IMR-90 (cell line): ENCODE results near the gene TBC1D22A. TPM values are rescaled to one million over a fixed set of nuclear protein-coding genes. Genes with fewer than 3 reads are reported as not detected.

Source experiments
- ATAC-seq: fragments of 200-7000 bp; cut with Tn5 transposase; 2 replicates; pipeline ENCODE4 v1.9.1; 2020; ENCODE audit warnings: low read depth, mild to moderate bottlenecking, moderate library complexity
- BruUV-seq: library from RNA; stranded (reverse); fragments of 400-500 nt; replicated peaks from 2 replicates; lab custom pipeline; 2021; lab: Mats Ljungman, UMichigan
- CTCF ChIA-PET: fragments of 300-600 bp; formaldehyde crosslinking; extraction: SDS; loops from one replicate; lab custom pipeline; 2021; ENCODE audit warnings: antibody characterized with exemption; lab: Yijun Ruan, JAX
- POLR2A ChIA-PET: fragments of 300-600 bp; sonication (Branson Sonifier 250); formaldehyde crosslinking; loops from one replicate; lab custom pipeline; 2022; ENCODE audit warnings: antibody characterized with exemption; ENCODE audit not compliant: unreplicated experiment; lab: Charles Lee
- DNase-seq: peaks from one replicate; pipeline ENCODE4 v3.0.0; 2013
- H2AFZ ChIP-seq: replicated peaks from 2 replicates; pipeline ENCODE3; 2013; ENCODE audit warnings: low read length, mild to moderate bottlenecking; ENCODE audit not compliant: poor library complexity
- H2AK5ac ChIP-seq: 2 replicates; pipeline ENCODE4 v1.6.1; 2013; ENCODE audit warnings: low read depth, low read length, inconsistent platforms
- H2AK9ac ChIP-seq: replicated peaks from 2 replicates; pipeline ENCODE3; 2013; ENCODE audit warnings: mild to moderate bottlenecking, low read depth, low read length, moderate library complexity; ENCODE audit not compliant: poor library complexity
- H2BK120ac ChIP-seq: 2 replicates; pipeline ENCODE4 v1.6.1; 2013; ENCODE audit warnings: low read depth, low read length, inconsistent platforms
- H2BK15ac ChIP-seq: 3 replicates; pipeline ENCODE4 v1.6.1; 2013; ENCODE audit warnings: low read depth, low read length, inconsistent platforms
- H2BK20ac ChIP-seq: 2 replicates; pipeline ENCODE4 v1.6.1; 2013; ENCODE audit warnings: low read depth, mild to moderate bottlenecking, inconsistent platforms, low read length, moderate library complexity
- H2BK5ac ChIP-seq: 2 replicates; pipeline ENCODE4 v1.6.1; 2013; ENCODE audit warnings: mild to moderate bottlenecking, low read depth, low read length, inconsistent platforms; ENCODE audit not compliant: poor library complexity, severe bottlenecking
- H3K14ac ChIP-seq: replicated peaks from 2 replicates; pipeline ENCODE4 v1.6.1; 2013; ENCODE audit warnings: low read depth, low read length, inconsistent platforms
- H3K18ac ChIP-seq: 2 replicates; pipeline ENCODE4 v1.6.1; 2013; ENCODE audit warnings: low read depth, low read length, control low read depth
- H3K23ac ChIP-seq: 2 replicates; pipeline ENCODE4 v1.6.1; 2013; ENCODE audit warnings: low read depth, low read length, inconsistent platforms
- H3K27ac ChIP-seq: 2 replicates; pipeline ENCODE4 v1.5.1; 2013; ENCODE audit warnings: mild to moderate bottlenecking, control low read depth, low read length; ENCODE audit not compliant: insufficient read depth
- H3K27me3 ChIP-seq: 2 replicates; pipeline ENCODE4 v1.6.1; 2013; ENCODE audit warnings: low read length; ENCODE audit not compliant: control insufficient read depth, insufficient read depth
- H3K36me3 ChIP-seq: 2 replicates; pipeline ENCODE4 v1.6.1; 2013; ENCODE audit warnings: low read length, mixed read lengths; ENCODE audit not compliant: control insufficient read depth, insufficient read depth
- H3K4ac ChIP-seq: 2 replicates; pipeline ENCODE4 v1.6.1; 2013; ENCODE audit warnings: low read depth, low read length, inconsistent platforms
- H3K4me1 ChIP-seq: 2 replicates; pipeline ENCODE4 v1.6.1; 2013; ENCODE audit warnings: low read length, mixed read lengths; ENCODE audit not compliant: control insufficient read depth, insufficient read depth
- H3K4me2 ChIP-seq: 2 replicates; pipeline ENCODE4 v1.6.1; 2013; ENCODE audit warnings: low read depth, mild to moderate bottlenecking, control low read depth, low read length, moderate library complexity
- H3K4me3 ChIP-seq: 2 replicates; pipeline ENCODE4 v1.5.1; 2013; ENCODE audit warnings: low read depth, mild to moderate bottlenecking, control low read depth, low read length, moderate library complexity; ENCODE audit not compliant: insufficient read depth
- H3K56ac ChIP-seq: 2 replicates; pipeline ENCODE4 v1.6.1; 2013; ENCODE audit warnings: low read length, inconsistent platforms; ENCODE audit not compliant: insufficient read depth; ENCODE audit errors: extremely low read depth
- H3K79me1 ChIP-seq, 2 experiments: 2 replicates each; pipeline ENCODE4 v1.6.1; 2013; ENCODE audit warnings: low read length in 2 of 2, inconsistent platforms in 1 of 2, low read depth in 1 of 2
- H3K9ac ChIP-seq: 2 replicates; pipeline ENCODE4 v1.6.1; 2013; ENCODE audit warnings: low read depth, low read length, control low read depth
- H3K9me1 ChIP-seq: 2 replicates; pipeline ENCODE4 v1.6.1; 2013; ENCODE audit warnings: low read length, inconsistent platforms; ENCODE audit not compliant: insufficient read depth
- H3K9me3 ChIP-seq: 2 replicates; pipeline ENCODE4 v1.6.1; 2013; ENCODE audit warnings: low read length; ENCODE audit not compliant: control insufficient read depth, insufficient read depth
- H4K20me1 ChIP-seq: 2 replicates; pipeline ENCODE4 v1.6.1; 2013; ENCODE audit warnings: low read length, inconsistent platforms; ENCODE audit not compliant: insufficient read depth
- H4K5ac ChIP-seq: 2 replicates; pipeline ENCODE4 v1.6.1; 2013; ENCODE audit warnings: mild to moderate bottlenecking, low read depth, low read length, control low read depth
- H4K8ac ChIP-seq, 2 experiments: 2 replicates each; pipeline ENCODE4 v1.6.1; 2013; ENCODE audit warnings: low read depth in 2 of 2, low read length in 2 of 2, control low read depth in 1 of 2, inconsistent platforms in 1 of 2
- H4K91ac ChIP-seq: 2 replicates; pipeline ENCODE4 v1.6.1; 2013; ENCODE audit warnings: low read depth, low read length, inconsistent platforms; ENCODE audit not compliant: insufficient read depth
- POLR2A ChIP-seq: IDR thresholded peaks from 2 replicates; pipeline ENCODE4 v1.6.1; 2012; ENCODE audit warnings: mild to moderate bottlenecking, low read depth, low read length
- RAD21 ChIP-seq: IDR thresholded peaks from 2 replicates; pipeline ENCODE4 v1.6.1; 2012; ENCODE audit warnings: low read length, improper control_type of control experiment
- RCOR1 ChIP-seq: IDR thresholded peaks from 2 replicates; pipeline ENCODE4 v1.6.1; 2012; ENCODE audit warnings: mild to moderate bottlenecking, low read length, improper control_type of control experiment; ENCODE audit not compliant: insufficient replicate concordance
- SMC3 ChIP-seq: fragments of 150-350 bp; IDR thresholded peaks from 2 replicates; pipeline ENCODE4 v1.6.1; 2016; ENCODE audit warnings: low read depth, mild to moderate bottlenecking, antibody characterized with exemption, low read length, moderate library complexity
- WGBS, 2 experiments: methylation state at CpG; one replicate each; pipeline versions ENCODE4 v1.1.5 to v1.1.7; 2013; ENCODE audit warnings: missing lambda C conversion rate in 2 of 2; ENCODE audit not compliant: insufficient read length in 1 of 2; ENCODE audit errors: extremely low coverage in 2 of 2; 5-methylcytosine and 5-hydroxymethylcytosine counted together
- dilution Hi-C: fragments of 300-500 bp; cut with HindIII; formaldehyde crosslinking; loops from one replicate; pipeline ENCODE4 v1.14.3; 2018; ENCODE audit warnings: low sequenced_read_pairs; ENCODE audit not compliant: unreplicated experiment
- in situ Hi-C: fragments of 300-500 bp; cut with MboI; formaldehyde crosslinking; loops from 3 replicates; pipeline ENCODE4 v1.14.3; 2019; ENCODE audit warnings: low sequenced_read_pairs, inconsistent platforms, mixed read lengths
- intact Hi-C: fragments of 100-400 bp; cut with micrococcal nuclease; formaldehyde crosslinking; loops from 2 replicates; pipeline ENCODE4 v1.10.0; 2022
- polyA plus RNA-seq, 3 experiments: library from polyadenylated mRNA; depleted of rRNA; stranded (reverse); fragments of >200 nt; gene quantifications; 2 replicates each; pipeline ENCODE4 v1.2.3, GENCODE V29; 2012; ENCODE audit warnings: low replicate concordance in 1 of 3
- total RNA-seq: library from RNA; depleted of rRNA; stranded (reverse); fragments of >200 nt; gene quantifications from 2 replicates; pipeline ENCODE4 v1.2.3, GENCODE V29; 2012
- TF ChIP-seq, protein P1 (sequence below): conservative IDR thresholded peaks from 2 replicates; pipeline ENCODE4 v1.5.1; 2012; ENCODE audit warnings: mild to moderate bottlenecking, low read depth, low read length, improper control_type of control experiment

Gene TBC1D22A
- total and polyA plus RNA-seq, 2 of the 4 experiments (the other 2 are of a cell fraction) = 9.0 to 16.7 TPM

DNA sequence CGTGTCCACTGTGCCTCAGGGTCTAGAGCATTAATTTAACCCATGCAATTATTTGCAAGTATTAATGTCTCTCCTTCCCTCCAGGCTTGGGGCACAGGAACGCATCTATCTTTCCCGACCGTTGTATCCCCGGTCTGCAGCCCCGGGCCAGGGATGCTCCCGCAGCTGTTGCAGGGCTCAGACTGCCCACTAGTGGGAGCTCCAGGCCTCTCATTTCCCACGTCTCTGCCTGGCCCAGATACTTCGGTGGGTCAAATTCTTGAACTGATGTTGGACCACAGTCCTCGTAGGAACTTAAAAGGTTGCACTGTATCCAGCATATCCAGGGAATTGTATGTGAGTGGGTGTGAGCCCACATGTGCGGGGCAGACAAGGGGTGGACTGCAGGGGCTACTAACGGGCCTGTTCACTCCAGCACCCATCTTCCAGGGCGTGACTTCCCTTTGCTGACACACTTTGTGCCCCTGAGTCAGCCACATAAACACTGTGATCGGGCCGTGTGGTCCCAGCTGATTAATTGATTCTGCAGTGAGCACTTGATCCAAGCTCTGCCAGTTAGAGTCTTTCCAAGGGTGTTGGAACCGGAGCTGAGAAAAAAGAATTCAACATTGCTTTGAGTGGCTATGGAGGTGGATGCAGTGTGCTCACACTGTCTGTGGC, 451.3 kb downstream of the TBC1D22A start:
- no TSS peak for BruUV-seq
- no peak overlapping the region for H2BK120ac ChIP-seq

More for the DNA sequence above, 451.3 kb downstream of the TBC1D22A start:
- Histone ChIP-seq H3K36me3 (no peaks in the 10 kb centered on the region), H3K4ac (no peak overlapping the region), H3K27me3 (no peaks in the 10 kb centered on the region), H3K4me3 (no peak overlapping the region), H2BK15ac (no peak overlapping the region), H3K4me1 (no peaks in the 10 kb centered on the region), H3K9ac (no peak overlapping the region), H3K4me2 (no peak overlapping the region), H4K8ac (no peak overlapping the region), H3K9me1 (no peaks in the 10 kb centered on the region), H4K20me1 (no peaks in the 10 kb centered on the region), H3K56ac (no peak overlapping the region), H3K18ac (no peak overlapping the region), H2AFZ (no peak overlapping the region), H3K79me1 (no peaks in the 10 kb centered on the region), H3K23ac (no peak overlapping the region), H2BK5ac (no peak overlapping the region), H2AK5ac (no peak overlapping the region), H3K9me3 (peaks cover 4% of the 10 kb centered on the region; the same call in 1 of the 2 replicates), H2AK9ac (no peak overlapping the region), H3K14ac (no peak overlapping the region), H4K91ac (no peak overlapping the region), H2BK20ac (no peak overlapping the region), H3K27ac (no peak overlapping the region), H4K5ac (no peak overlapping the region)
- intact Hi-C loops (no loop called here), in situ Hi-C loops (no loop called here), dilution Hi-C loops (no loop called here)
- 89% methylated on average over 6 of the region's 16 CpGs; no CpG with 5 or more reads in 1 of the 2 experiments for WGBS, 2 experiments
- TF ChIP-seq SMC3 = peak; percentile 38; the same call in 1 of the 2 replicates
- TF ChIP-seq, protein P1, sequence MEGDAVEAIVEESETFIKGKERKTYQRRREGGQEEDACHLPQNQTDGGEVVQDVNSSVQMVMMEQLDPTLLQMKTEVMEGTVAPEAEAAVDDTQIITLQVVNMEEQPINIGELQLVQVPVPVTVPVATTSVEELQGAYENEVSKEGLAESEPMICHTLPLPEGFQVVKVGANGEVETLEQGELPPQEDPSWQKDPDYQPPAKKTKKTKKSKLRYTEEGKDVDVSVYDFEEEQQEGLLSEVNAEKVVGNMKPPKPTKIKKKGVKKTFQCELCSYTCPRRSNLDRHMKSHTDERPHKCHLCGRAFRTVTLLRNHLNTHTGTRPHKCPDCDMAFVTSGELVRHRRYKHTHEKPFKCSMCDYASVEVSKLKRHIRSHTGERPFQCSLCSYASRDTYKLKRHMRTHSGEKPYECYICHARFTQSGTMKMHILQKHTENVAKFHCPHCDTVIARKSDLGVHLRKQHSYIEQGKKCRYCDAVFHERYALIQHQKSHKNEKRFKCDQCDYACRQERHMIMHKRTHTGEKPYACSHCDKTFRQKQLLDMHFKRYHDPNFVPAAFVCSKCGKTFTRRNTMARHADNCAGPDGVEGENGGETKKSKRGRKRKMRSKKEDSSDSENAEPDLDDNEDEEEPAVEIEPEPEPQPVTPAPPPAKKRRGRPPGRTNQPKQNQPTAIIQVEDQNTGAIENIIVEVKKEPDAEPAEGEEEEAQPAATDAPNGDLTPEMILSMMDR = peak; percentile 28
- no peak for TF ChIP-seq POLR2A
- TF ChIP-seq RAD21 = peak; percentile 46
- TF ChIP-seq RCOR1 = no peak
- ChIA-PET CTCF (interaction anchor here (1.0 to 1.1 kb wide), 3 partner anchors 10 to 58 kb away, joined by 3 to 5 read pairs (median 3); no protein-coding TSS in a partner anchor), POLR2A (no interaction called here)
- DNase-seq (no peak), ATAC-seq (peak; percentile 72)
